GF-D8 (cell line): ENCODE results near the gene NEK10.
A peak's percentile ranks its signal among the peaks of the same experiment; 100 is the strongest.

Source experiments
- DNase-seq: peaks from one replicate; lab custom pipeline; 2025; lab: John Stamatoyannopoulos, UW

Gene NEK10

GRCh38 chr3:27171113-27171512 lies 198.1 kb downstream of the NEK10 start:
- peak; percentile 44 for DNase-seq

GRCh38 chr3:27166888-27167287 lies 202.3 kb downstream of the NEK10 start:
- DNase-seq: no peak

GRCh38 chr3:27165321-27165721 lies 203.9 kb downstream of the NEK10 start:
- DNase-seq: no peak

- no peak for DNase-seq
Observed at GRCh38 chr3:27160779-27161287, 208.3 kb downstream of the NEK10 start.

- no peak for DNase-seq
Observed at GRCh38 chr3:27160146-27160545, 209.0 kb downstream of the NEK10 start.

GRCh38 chr3:27147215-27147614 lies 222.0 kb downstream of the NEK10 start:
- no peak for DNase-seq

GRCh38 chr3:27146786-27147185 lies 222.4 kb downstream of the NEK10 start:
- no peak for DNase-seq

GRCh38 chr3:27145719-27146118 lies 223.5 kb downstream of the NEK10 start:
- DNase-seq: no peak

- no peak for DNase-seq
Observed at GRCh38 chr3:27141668-27142067, 227.5 kb downstream of the NEK10 start.

- no peak for DNase-seq
Observed at GRCh38 chr3:27138562-27138961, 230.6 kb downstream of the NEK10 start.

GRCh38 chr3:27138005-27138404 lies 231.2 kb downstream of the NEK10 start:
- DNase-seq: no peak

- no peak for DNase-seq
Observed at GRCh38 chr3:27134171-27134796, 234.9 kb downstream of the NEK10 start.

GRCh38 chr3:27133060-27133459 lies 236.1 kb downstream of the NEK10 start:
- DNase-seq: no peak

GRCh38 chr3:27130796-27131195 lies 238.4 kb downstream of the NEK10 start:
- no peak for DNase-seq

GRCh38 chr3:27127879-27128278 lies 241.3 kb downstream of the NEK10 start:
- DNase-seq: no peak

- no peak for DNase-seq
Observed at GRCh38 chr3:27127195-27127594, 242.0 kb downstream of the NEK10 start.

- no peak for DNase-seq
Observed at GRCh38 chr3:27125821-27126501, 243.2 kb downstream of the NEK10 start.

GRCh38 chr3:27119639-27120038 lies 249.5 kb downstream of the NEK10 start:
- DNase-seq: no peak

GRCh38 chr3:27115352-27115751 lies 253.8 kb downstream of the NEK10 start:
- DNase-seq: no peak

GRCh38 chr3:27114684-27115083 lies 254.5 kb downstream of the NEK10 start:
- no peak for DNase-seq

- no peak for DNase-seq
Observed at GRCh38 chr3:27114129-27114528, 255.1 kb downstream of the NEK10 start.

- DNase-seq: no peak
Observed at GRCh38 chr3:27110020-27110419, 259.2 kb downstream of the NEK10 start.

- DNase-seq: no peak
Observed at GRCh38 chr3:27108322-27108721, 260.9 kb downstream of the NEK10 start.

- DNase-seq: no peak
Observed at GRCh38 chr3:27105904-27106303, 263.3 kb downstream of the NEK10 start.
